HT1080 (cell line): ENCODE results near the gene BACH1. TPM values are rescaled to one million over a fixed set of nuclear protein-coding genes. Genes with fewer than 3 reads are reported as not detected.
"Not testable (repeated sequence)": the region's sequence is repeated elsewhere in the genome, so short reads cannot be mapped to it uniquely, and the experiment has no call there.

Source experiments
- DNase-seq: peaks from one replicate; pipeline ENCODE4 v3.0.0-alpha.2; 2015; ENCODE audit warnings: low read depth
- total RNA-seq: library from RNA; depleted of rRNA; stranded (reverse); fragments of >200 nt; shearing (Covaris generic); gene quantifications from 2 replicates; pipeline ENCODE4 v1.2.3, GENCODE V29; 2014

BACH1 gene
- total RNA-seq, 1 experiment from 2014 or later: 31.7 TPM

DNA sequence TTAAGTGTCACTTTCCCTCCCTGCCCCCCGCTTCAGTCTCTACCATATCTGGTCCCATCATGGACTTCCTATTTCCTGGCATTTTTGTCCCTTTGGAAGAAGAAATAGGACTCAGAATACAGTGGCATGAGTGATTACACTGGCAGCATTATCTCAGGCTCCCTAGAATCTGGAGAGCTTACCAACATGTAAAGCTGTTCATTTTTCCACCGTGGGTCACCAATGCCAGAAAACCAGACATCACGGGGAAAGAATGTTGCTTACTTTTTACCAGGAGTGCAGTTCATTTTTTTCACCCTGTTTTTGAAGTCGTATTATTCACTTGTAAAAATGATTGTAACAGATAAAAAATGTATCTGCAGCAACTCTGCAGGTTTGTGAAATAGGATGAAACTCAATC lies 44.8 kb downstream of the BACH1 start:
- peak; percentile 38 for DNase-seq

DNA sequence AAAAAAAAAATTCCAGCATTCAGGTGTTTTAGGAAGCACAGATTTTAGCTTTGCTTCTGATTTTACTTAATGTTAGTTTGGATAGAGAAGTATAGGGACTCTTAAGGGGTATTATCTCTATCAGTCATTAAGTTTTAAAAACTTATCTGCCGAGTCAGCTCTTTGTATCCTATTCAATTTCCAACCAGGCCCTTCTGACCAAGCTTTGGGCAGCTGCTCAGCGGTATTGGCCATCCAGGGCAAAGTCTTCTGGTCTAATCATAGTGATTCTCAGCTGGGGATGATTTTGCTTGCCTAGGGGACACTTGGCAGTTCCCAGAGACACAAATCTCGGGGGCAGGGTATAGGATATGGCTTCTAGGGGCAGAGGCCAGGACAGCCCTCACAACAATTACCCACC lies 47.6 kb downstream of the BACH1 start:
- DNase-seq: no peak

DNA sequence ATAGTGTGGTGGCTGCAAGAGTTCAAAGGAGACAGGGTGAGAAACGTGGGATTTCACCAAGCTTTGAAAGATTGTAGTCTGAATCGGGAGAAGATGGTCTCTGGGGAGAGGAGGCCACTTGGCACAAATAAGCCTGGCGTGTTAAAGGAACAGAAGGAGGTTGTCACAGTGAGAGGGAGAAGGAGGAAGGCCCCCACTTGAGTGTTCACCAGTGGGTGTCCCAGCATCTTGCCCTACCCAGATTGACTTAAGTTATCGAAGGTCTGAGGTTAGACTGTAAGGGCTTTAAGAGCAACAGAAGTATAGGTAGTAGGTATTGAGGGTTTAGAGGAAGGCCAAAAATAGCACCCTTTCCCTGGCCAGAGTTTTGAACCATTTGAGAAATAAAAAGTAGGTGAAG lies 48.0 kb downstream of the BACH1 start:
- DNase-seq: no peak

- no peak for DNase-seq
Observed at GRCh38 chr21:29347274-29347681, 48.6 kb downstream of the BACH1 start.

DNA sequence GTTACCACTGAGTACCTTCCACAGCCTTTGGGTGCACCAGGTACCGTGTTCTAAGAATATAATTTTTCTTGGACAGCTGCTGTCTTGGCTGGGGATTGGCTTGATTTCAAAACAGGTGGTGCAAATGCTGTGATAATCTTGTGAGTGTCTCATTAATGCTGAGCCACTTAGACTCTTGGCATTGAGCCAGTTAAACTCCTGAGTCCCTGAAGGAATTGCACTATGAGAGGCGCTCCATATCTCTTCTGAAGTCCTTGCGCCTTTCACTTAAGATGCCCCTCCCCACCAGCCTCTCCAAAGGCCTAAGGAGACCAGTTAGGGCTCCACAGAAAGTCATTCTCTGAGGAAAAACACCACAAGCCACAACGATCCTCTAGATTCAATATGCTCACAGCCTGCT lies 51.0 kb downstream of the BACH1 start:
- DNase-seq: no peak

- no peak for DNase-seq
Observed at GRCh38 chr21:29350246-29350779, 51.6 kb downstream of the BACH1 start.

DNA sequence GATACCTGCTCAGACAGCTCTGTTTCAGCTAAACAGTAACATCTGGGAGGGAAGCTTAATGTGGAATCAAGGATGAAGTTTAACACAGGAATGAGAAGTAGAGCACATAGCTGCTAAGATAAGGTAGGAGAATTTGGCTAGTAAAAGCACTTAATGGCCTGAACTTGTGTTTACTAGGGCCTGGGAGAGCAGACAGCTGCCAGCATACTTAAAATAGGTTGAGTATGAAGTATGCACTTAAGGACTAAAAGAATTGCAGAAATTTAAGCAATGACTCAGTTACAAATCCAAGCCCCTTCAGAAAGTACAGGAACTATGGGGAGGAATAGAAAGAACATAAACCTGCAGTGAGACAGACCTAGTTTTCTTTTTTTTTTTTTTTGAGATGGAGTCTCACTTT lies 53.0 kb downstream of the BACH1 start:
- no peak for DNase-seq

DNA sequence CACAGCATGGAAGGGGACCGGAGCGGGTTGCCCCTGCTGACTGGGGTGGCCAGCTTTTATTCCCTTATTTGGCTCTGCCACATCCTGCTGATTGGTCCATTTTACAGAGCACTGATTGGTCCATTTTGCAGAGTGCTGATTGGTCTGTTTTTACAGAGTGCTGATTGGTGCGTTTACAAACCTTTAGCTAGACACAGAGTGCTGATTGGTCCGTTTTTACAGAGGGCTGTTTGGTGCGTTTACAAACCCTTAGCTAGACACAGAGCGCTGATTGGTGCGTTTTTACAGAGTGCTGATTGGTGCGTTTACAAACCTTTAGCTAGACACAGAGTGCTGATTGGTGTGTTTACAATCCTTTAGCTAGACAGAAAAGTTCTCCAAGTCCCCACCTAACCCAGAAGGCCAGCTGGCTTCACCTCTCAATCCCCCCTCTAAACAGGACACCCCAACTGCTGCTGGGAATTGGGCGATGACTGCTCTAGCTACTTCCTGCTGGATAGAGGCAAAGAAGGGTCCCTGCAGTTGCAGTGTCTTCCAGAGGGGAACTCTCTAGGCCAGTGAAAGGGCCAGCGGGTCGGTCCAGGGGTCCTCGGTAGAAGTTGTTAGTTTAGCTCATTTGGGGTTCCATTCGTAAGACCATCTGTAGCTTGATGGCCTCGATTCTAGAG lies 56.5 kb downstream of the BACH1 start:
- not testable (repeated sequence) for DNase-seq

GRCh38 chr21:29356291-29356690 lies 57.6 kb downstream of the BACH1 start:
- DNase-seq: not testable (repeated sequence)

- not testable (repeated sequence) for DNase-seq
Observed at GRCh38 chr21:29356810-29357209, 58.1 kb downstream of the BACH1 start.

DNA sequence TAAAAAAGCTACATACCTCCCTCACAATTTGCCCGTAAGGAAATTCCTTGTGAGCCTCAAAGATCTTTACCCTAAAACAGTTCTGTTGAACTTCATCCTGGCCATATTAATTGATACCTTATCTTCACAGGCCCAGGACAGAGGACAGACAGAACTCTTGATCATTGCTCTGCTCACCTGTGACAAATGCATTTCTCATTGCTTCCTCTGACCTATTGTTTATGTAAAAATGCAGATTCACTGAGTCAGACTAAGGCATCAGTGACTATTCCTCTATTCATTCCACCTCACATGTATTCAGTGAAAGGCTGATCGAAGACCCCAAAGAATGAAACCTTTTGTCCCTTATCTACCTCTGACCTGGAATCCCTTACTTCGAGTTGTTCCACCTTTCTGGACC lies 61.0 kb downstream of the BACH1 start:
- DNase-seq: peak; percentile 44

DNA sequence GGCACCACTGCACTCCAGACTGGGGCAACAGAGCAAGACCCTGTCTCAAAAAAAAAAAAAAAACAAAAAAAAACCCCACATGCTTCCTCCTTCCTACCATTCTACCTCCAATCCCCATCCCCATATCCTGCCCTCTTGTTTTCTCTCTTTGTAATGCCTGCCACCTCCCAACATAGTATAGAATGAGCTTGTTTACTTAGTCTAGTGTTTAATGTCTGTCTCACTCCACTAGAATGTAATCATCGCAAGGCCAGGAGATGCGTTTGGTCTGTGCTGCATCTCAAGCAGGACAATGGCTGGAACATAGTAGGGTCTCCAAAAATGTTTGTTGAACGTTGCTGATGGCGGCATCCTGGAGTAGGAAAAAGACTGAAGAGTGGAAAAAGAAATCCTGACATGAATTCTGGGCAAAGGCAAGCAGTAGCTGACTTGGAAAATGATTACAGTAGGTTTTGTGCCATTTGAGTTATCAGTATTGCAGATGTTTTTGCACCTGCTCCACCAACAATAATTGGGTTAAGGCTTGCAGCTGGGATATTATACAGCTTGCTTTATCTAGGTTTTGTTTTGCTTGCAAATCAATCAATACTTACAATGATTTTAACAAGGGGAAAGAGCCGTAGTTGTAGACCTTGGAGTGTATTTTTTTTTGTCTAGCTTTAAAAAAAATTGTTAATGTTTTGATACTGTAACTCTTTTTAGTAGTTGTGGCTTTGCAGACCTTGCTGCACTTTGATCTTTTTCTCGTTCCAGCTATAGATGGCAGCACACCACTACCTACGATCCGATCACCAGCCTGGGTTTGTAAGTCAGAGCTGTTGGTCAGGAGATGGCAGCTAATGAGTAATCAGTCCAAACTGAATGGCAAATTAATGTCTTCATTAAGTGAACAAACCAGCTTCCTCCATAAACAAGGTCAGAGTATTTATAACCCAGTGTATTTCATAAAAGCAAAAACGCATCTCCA lies 62.4 kb downstream of the BACH1 start:
- no peak for DNase-seq

GRCh38 chr21:29362758-29363157 lies 64.0 kb downstream of the BACH1 start:
- no peak for DNase-seq

DNA sequence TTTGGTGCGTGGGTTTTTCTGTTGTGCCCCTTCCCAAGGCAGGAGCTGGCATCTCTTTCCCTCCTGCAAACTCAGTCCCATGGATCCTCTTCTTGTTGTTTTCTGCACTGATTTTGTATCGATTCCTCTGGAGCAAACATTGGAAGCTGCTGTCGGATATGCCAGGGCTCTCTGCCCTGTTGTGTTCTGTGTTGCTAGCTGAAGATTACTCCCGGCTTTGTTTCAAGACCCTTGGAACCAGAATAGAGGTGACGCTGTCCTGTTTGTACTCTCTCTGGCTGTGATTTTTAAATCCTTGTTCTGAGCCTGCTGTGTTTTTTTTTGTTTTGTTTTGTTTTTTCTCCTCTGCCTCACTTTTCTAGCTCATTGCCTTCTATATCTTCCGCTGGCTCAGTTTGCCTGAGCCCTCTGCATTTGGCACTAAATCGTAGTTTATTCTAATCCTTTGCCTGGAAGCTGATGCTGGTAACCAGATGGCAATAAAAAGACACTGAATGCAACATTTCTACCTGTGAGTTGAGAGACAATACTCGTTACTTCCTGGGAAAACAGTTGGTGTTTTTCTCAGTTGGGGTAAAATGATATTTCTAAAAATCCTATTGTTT lies 67.0 kb downstream of the BACH1 start:
- DNase-seq: no peak

DNA sequence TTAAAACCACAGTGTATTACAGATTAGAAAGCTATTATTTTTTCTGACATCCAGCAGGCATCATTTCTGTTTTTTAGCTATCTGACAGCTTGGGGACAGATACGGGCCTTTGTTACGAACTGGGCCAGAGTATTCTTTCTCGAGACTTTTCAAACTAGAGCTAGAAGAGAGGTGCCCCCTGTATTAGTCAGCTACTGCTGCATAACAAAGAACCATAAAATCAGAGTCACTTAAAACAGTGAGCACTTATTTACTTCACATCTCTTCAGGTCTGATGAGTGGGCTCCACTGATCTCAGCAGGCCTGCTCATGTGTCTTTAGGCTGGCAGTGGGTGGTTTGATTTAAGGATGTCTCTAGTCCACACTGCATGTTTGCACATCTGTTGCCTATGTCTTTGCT lies 67.8 kb downstream of the BACH1 start:
- DNase-seq: no peak

DNA sequence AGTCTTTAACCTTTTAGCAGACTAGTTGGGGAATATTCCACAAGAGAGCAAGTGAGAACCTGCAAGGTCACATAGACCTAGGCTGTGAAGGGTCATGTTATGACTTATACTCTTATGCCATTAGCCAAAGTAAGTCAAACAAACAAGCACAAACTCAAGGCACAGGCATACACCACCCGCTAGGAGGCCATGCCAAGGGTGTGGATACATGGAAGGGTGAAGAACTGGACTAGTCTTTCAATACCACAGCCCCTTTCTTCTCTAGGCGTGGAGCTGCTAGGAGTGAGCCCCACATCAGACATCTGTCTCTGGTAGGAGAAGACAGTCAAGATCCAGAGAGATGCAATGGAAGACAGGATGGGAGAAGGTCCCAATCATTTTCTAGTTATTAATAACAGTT lies 68.6 kb downstream of the BACH1 start:
- no peak for DNase-seq

DNA sequence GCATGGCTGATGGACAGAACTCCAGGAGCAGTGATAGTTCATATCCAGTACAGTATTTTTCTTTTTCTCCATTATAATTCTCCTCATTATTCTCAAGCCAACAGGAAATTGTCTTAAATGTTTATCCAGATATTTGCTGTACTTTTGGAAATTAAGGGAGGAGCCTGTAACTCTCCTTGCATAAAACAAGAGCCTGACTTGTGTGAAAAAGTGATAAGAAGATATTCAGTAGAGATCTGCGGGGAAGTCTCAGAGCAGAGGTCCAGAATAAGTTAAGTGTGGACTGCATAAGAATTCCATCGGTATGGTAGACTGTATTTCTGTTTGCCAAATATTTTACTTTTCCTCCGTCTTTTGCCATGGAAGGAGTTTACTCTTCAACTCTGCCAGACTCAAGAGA lies 70.2 kb downstream of the BACH1 start:
- DNase-seq: no peak

DNA sequence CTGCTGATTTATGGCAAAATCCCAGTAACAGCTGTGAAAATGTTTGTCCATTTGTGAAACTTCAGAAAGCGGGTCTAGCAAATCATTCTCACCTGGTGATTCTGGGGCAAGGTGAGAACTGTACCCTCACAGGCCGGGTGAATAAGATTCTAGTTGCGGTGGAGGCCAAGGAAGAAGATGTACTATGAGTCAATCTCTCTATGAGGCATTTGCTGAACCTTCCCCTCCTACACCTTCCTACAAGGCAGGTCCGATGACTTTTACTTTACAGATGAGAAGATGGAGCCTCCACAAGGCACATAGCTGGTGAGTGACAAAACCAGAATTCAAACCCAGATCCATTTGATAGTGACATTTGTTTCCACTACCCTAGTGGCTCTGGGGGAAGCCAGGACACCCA lies 72.7 kb downstream of the BACH1 start:
- no peak for DNase-seq

GRCh38 chr21:29372063-29372802 lies 73.5 kb downstream of the BACH1 start:
- DNase-seq: peak; percentile 67

GRCh38 chr21:29374481-29374880 lies 75.8 kb downstream of the BACH1 start:
- DNase-seq: no peak

- peak; percentile 48 for DNase-seq
Observed at GRCh38 chr21:29376556-29376955, 77.8 kb downstream of the BACH1 start.
